Fibroblast of gingiva (primary cell): Measurements from ENCODE around the gene NGEF.
"Not testable (repeated sequence)": the region's sequence is repeated elsewhere in the genome, so short reads cannot be mapped to it uniquely, and the experiment has no call there.

Experiments
- DNase-seq: peaks from one replicate; pipeline ENCODE4 v3.0.0-alpha.2; 2011; ENCODE audit warnings: low read depth

Gene NGEF

DNA sequence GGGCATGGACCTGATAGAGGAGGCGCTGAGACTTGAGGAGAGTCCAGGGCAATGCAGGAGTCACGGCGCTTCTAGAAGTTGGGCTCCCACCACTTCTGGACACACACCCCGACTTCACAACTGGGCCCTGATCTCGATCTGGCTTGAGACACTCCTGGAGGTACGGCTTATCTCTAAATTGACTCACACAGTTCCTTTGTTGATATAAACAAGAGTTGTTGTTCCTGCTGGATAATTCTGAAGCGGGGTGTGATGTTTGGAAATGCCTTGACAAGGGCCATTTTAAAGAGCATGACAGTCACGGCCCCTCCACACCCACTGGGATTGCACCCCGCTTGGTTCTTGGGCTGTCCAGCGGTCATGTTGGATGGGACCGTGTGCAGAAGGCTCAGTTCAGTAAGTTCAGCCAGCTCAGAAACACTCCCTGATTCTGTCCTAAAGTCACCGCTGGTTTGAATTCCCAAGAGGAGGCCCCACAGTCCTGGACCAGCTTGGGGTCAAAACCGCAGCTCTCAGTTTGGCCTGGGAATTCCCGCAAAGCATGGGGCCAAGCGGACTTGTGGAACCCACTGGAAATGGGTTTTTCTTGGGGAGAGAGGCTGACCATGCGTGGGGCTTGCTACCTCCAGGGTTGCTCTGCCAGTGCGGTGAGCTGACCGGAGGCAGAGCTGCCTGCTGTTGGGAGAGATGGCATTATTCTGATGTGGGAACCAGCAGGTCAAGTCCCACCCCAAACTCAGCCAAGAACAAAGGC is 10.1 kb upstream of the NGEF start:
- DNase-seq = no peak

GRCh38 chr2:233022561-233022960 is 9.5 kb upstream of the NGEF start:
- DNase-seq = no peak

DNA sequence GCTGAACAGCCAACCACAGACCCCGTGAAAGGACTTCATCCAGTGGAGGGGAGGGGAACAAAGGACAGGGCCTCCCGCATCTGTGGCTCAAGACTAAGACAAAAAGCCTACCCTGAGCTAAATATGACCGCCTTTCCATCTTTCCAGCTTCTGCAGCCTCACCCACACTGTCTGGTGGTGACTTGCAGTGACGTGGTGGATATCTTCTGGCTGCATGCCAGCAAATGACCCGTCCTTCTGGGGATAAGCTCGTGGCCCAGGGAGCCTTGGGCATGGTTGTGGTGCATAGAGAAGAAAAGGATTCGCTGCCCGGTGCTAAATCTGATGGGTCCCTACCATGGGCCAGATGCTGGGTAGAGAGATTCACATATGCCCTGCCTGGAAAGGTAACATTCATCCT is 8.7 kb upstream of the NGEF start:
- no peak for DNase-seq

DNA sequence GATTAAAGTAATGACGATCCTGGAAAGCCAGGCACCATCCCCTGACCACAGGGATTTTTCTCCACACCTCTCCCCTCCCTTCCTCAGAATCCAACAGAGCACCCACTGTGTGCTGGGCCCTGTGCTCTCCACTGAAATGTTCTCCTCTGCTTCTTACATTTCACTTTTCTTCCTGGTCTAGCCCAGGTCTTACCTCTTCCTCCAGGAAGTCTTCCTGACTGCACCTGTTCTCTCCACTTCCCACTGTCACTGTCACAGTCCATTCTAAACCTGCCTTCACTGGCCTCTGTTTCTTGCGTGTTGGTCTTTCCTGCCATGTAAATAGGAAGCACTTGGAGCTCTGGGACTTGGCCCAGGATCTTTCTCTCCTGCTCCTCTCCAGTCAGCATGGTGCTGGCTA is 7.4 kb upstream of the NGEF start:
- no peak for DNase-seq

DNA sequence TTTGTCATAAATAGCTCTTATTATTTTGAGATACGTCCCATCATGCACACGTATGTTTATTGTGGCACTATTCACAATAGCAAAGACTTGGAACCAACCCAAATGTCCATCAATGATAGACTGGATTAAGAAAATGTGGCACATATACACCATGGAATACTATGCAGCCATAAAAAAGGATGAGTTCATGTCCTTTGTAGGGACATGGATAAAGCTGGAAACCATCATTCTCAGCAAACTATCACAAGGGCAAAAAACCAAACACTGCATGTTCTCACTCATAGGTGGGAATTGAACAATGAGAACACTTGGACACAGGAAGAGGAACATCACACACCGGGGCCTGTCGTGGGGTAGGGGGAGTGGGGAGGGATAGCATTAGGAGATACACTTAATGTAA is 6.6 kb upstream of the NGEF start:
- DNase-seq = not testable (repeated sequence)

- DNase-seq = no peak
These were observed 4.9 kb upstream of the NGEF start for GRCh38 chr2:233017947-233018346.

DNA sequence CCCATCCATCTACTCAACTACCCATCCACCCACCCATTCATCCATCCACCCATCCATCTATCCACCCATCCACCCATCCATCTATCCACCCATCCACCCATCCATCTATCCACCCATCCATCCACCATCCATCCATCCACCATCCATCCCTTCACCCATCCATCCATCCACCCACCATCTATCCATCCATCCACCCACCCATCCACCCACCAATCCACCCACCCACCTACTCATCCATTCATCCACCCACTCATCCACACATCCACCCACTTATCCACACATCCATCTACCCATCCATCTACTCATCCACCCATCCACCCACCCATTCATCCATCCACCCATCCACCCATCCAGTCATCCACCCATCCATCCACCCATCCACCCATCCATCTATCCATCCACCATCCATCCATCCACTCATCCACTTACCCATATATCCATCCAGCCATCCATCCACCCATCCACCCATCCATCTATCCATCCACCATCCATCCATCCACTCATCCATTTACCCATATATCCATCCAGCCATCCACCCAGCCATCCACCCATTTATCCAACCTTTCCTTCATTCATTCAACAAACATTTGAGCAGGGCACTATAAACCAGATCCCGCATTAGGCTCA is 2.1 kb upstream of the NGEF start:
- no peak for DNase-seq

GRCh38 chr2:233013650-233014049 is 594 bp upstream of the NGEF start:
- DNase-seq = no peak

DNA sequence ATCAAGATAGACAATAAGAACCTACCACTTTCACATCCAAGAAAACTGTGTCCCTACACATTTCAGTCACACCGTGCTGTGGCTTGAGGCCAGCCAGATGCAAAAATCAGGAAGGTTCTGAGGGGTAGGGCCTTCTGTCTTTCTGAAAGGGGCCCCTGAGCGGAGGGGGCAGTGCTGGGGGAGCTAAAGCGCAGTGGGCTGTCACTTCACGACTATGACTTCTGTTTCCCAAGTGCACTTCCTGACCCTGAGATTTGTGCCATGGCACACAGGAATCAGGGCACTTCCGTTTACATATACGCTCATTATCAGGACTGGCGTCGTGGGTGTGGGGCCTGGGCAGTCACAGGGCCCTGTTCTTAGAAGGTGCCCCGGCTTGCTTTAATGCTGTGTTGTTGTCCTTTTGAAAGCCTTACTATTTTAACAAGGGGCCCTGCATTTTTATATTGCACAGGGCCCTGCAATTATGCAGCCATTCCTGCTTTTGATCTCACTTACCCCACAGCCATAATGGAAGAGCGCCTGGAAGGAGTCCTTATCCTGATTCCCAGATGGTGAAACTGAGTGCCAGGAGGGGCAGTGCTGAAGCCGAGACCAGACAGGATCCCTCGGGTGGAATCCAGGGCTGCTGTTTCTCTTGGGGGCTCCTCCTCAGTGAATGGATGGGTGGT is 620 bp downstream of the NGEF start:
- no peak for DNase-seq

- DNase-seq = no peak
These were observed 1.3 kb downstream of the NGEF start for GRCh38 chr2:233011702-233012131.

DNA sequence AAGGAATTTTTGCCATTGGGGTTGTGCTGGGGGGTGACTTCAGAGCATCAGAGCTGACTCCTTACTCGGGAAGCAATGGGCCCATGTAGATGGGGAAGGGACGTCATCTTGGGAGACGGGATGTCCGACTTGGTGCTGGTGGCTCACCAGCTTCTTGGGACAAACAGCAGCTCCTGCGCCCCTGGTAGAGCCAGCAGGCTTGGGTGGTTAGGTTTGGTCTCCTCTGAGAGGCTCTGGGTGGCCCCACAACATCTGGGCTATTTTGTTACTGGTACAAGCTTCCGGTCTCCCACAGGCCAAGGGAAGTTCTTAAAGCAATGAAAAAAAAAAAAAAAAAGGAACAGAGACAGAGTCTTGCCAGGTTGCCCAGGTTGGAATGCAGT is 1.8 kb downstream of the NGEF start:
- no peak for DNase-seq

DNA sequence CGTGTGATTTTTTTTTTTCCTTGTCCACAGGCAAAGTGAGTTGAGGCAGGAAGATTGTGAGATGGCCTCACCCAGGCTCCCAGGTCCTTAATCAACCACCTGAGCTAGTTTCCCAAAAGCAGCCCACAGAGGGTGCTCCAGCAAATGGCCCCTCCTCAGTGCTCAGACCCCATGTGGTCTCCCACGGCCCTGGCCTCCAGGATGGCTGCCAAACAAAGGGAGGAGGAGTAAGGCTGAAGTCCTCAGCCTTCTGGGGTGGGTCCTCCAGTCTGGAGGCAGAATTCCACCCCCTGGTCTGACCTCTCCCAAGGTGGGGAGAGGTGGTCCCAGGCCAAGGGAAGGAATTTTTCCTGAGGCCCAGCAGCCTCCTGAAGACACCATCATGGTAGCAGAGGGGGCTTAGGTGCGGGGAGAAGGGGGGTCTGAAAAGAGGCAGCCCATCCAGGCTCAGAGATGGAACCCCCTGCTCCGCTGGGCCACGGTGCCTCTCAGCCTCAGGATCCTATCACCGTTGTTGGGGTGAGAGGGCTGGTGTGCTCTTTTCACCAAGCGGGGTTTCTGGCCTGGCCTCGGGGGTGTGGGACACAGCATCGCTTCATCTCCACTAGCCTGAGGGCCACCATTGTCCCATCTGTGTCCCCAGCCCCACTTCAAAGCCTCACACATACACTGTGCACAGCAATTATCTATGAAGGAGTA is 2.3 kb downstream of the NGEF start:
- no peak for DNase-seq

GRCh38 chr2:233009661-233010060 is 3.4 kb downstream of the NGEF start:
- DNase-seq = no peak

GRCh38 chr2:233007739-233008138 is 5.3 kb downstream of the NGEF start:
- no peak for DNase-seq

DNA sequence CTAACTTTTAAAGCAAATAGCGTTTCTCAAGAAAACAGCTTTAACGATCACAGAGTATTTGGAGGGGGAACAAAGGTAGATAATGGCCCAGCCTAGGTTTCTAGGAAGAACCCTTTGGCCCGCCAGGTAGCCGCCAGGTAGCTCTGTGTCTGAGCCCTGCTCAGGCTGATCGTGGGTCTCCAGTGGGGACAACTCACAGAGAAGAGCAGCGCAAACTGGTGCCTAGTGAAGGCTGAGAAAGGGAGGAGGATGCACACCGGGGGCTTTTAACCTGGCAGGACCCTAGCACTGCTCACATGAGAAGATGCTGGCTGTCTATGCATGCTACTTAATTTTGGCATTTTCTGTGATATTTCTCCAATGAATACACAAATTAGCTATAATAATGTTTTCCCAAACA is 5.8 kb downstream of the NGEF start:
- no peak for DNase-seq

- no peak for DNase-seq
These were observed 6.4 kb downstream of the NGEF start for GRCh38 chr2:233006648-233007047.

DNA sequence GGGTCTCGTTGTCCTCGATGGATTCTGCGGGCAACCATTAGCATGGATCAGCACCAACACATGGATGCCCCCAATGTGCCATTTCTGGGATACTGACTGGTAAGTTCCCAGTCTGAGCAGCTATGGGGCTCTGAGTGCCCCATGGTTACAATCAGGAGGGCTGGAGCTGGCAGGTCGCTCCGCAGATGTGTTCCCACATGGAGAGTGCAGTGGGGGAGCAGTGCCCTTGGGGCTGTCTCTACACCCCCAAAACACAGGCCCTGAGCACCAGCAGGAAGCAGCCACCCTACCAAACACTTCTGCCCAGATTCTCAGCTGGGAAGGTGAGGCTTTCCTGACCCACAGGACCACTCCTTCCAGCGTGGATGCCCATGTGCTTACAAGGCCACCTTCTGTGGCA is 8.0 kb downstream of the NGEF start:
- DNase-seq = no peak

DNA sequence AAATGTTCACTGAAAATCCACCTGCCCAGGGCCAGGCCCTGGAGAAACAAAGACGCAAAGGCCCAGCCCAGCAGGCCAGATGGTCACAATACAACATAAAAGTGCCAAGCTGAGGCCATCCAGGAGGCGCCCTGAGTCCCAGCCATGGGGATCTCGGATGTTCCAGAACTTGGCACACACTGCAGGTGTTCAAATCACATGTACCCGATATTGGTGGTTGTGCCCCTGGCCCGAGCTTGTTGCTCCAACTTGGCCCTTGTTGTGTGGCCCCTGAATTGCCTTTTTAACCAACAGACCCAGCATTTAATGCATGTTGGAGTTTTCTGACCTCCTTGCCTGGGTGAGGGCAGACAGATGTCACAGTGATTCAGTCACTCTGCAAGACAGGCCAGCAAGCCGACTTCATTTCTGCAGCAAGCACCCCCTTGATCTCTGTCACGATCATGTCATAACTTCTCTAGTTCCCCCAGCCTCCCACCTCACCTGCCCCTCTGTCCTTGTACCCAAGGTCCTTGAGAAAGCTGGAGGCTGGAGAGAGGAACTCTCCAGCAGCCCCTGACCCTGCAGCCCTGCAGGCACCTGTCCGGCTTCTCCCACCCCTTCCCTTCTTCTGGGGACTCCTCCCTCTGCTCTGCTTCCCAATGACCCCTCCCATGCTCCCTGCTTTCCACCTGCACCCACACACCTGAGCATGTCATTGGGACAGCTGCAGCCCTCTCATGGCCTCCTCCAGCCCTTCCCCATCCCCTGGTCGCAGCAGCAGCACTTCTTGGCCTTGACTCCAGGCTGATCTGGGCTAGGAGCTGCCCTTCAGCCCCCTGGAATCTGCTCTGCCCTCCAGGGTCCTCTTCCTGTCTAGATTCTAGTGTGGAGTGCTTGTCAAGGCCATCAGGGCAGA is 9.1 kb downstream of the NGEF start:
- no peak for DNase-seq

DNA sequence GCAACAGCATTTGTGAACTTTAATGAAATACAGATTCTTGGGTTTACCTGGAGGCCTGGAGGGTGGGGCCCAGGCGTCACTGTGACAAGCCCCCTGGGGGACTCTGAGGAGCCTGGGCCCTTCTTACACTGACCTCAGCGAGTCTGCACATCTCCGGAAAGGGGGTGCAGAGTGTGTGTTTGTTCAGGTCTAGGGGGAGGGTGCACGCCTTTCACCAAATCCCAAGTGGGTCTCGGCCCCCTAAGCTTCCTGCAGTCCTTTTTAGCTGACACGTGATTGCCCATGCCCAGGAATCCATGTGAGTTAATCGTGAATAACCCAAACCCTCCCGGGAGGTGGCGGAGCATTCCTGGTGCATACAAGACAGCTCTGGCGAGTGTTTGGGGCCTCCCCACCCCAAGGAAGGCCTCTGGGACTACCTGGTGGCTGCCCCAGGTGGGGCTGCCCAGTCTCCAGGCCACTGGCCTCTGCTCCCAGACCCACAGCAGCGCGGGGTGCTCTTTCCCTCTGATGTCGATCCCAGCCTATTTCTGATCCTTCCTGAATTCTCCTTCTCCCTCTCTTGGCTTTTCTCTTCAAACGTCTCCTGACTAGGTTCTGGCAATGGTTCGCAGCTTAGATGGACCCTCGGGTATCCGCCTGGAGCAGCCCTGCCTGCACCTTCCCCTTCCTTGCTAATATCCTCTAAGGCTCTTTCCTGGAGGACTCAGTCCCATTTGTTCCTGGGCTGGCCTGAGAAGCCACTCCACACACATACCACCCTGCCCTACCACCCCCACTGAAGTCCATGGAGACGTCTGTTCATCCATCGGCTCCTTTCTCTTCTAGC is 10.0 kb downstream of the NGEF start:
- no peak for DNase-seq

DNA sequence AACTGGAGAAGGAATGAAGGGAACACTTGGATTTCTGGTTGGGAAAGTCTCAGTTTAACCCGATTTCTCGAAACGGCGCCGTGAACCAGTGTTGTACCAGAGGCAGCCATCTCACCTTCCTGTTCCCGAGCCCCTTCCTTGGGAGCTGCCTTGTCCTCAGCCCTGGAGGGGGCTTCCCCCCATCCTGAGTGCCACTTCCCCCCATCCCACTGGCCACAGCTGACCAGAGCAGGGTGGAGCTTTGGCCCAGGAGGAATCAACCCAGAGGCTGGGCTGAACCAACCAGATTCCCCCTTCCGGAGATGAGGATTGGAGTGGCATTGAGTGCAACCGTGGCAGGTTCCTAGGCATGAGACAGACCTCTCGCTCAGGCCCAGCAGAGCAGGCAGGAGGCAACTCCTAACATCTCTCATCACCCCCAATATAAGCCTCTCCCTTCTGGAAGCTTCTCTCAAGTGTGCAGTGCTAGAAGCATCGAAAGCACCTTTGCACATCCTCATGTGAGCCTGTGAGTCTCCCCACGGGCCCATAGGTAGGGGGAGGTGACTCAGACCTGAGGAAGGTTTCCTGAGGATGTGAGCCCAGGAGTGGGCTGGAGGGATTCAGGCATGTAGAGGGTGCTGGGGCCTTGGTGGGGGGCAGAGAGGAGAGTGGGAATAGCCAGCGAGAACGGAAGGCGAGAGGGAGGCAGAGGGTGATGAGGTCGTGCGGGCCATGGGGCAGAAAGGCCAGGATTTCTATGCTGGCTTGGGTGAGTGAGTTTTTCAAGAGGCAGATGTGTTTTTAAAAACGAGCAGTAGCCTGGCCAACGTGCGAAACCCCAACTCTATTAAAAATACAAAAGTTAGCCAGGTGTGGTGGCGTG is 11.9 kb downstream of the NGEF start:
- no peak for DNase-seq
